GM19395 (cell line): ENCODE data around the gene SOAT2.
A peak's percentile ranks its signal among the peaks of the same experiment; 100 is the strongest.

Experiments
- ATAC-seq: cut with Tn5 transposase; IDR thresholded peaks from one replicate; pipeline ENCODE4 v1.9.1; 2021; ENCODE audit warnings: mild to moderate bottlenecking, moderate library complexity; ENCODE audit not compliant: unreplicated experiment

The SOAT2 gene, protein sequence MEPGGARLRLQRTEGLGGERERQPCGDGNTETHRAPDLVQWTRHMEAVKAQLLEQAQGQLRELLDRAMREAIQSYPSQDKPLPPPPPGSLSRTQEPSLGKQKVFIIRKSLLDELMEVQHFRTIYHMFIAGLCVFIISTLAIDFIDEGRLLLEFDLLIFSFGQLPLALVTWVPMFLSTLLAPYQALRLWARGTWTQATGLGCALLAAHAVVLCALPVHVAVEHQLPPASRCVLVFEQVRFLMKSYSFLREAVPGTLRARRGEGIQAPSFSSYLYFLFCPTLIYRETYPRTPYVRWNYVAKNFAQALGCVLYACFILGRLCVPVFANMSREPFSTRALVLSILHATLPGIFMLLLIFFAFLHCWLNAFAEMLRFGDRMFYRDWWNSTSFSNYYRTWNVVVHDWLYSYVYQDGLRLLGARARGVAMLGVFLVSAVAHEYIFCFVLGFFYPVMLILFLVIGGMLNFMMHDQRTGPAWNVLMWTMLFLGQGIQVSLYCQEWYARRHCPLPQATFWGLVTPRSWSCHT

DNA sequence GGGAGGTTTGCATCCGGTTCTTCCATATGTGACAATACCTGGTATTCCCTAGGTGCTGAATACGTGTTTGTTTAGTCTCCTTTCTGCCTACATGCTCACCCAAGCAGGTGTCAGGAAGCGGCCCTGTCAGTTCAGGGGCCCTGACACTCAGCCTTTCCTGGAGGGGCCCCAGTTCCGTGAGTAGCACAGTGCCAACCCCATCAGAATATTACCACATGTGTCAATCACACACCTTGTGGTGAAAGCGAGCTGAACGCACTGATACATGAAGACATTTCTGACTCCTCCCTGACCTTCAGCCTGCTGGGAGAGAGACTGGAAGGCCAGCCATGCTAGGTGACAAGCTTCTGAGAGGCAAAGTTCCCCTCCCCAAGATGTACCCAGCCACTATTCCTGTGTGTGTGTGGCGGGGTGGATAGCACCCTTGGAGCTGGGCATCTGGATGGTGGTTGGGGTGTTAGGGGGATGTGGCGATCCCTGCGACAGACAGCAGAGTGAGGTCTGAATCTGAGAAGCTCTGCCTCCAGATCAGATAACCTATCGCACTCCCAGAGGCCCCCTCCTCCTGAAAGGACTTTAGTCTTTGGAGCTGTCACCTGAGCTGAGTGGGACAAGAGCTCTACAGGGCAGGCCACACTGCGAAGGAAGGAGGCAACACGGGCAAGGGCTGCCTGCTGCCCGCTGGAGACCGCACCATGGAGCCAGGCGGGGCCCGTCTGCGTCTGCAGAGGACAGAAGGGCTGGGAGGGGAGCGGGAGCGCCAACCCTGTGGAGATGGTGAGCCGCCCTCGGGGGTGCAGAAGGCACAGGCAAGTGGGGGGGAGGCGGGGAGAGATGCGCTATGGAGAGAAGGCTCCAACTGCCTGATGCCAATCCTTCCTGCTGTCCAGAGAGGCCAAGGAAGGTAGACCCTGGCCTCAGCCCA, at the start of gene SOAT2:
TSS of gene SOAT2 (plus strand) at position 604 of the 925 bp plus-strand sequence. CDS start at position 696, 92 bp downstream.
- ATAC-seq = peak; percentile 54

DNA sequence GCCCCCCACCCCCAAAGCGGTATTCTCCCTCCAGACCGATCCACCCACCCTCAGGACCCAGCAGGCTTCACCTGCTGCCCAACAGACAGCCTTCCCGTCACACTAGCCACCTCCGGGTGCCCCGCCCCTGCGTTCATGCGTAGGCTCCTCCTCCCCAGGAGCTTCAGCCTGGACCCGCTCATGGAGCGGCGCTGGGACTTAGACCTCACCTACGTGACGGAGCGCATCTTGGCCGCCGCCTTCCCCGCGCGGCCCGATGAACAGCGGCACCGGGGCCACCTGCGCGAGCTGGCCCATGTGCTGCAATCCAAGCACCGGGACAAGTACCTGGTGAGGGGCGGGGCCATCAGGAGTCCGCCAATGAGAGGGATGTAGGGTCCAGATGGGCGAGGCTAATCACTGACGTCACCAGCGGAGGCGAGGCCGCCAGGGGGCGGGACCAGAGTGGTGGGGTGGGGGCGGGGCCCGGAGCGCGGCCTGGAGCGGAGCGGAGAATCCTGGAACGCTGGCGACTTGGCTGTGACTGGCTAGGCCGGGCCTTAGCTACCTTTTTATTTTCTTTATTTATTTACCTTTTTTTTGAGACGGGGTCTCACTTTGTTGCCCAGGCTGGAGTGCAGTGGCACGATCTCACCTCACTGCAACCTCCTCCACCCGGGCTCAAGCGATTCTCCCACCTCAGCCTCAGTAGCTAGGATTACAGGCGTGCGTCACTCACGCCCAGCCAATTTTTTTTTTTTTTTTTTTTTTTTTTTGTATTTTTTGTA, 49.0 kb upstream of the SOAT2 start:
- ATAC-seq = peak; percentile 93

DNA sequence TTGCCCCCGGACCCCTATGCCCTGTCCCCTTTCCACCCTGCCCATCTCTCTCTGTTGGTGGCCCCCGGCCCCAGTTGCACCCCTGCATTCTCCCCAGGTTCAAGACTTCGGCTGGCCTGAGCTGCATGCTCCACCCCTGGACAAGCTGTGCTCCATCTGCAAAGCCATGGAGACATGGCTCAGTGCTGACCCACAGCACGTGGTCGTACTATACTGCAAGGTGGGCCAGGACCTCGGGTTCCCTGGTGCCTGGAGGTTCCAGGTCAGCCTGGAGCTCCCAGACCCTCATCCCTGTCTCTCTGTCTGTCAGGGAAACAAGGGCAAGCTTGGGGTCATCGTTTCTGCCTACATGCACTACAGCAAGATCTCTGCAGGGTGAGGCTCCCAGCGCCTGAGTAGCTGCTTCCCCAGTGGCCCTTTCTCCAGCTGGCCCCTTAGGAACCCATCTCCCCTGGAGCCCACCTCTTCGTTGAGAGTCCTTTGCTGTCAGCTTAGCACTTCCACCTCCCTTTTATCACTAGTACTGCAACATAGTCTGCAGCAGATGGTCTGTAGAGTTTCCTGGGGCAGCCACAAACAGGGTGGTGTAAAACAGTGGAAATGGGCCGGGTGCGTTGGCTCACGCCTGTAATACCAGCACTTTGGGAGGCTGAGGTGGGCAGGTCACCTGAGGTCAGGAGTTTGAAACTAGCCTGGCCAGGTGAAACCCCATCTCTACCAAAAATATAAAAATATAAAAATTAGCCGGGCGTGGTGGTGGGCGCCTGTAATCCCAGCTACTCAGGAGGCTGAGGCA, 47.6 kb upstream of the SOAT2 start:
- ATAC-seq = no peak

DNA sequence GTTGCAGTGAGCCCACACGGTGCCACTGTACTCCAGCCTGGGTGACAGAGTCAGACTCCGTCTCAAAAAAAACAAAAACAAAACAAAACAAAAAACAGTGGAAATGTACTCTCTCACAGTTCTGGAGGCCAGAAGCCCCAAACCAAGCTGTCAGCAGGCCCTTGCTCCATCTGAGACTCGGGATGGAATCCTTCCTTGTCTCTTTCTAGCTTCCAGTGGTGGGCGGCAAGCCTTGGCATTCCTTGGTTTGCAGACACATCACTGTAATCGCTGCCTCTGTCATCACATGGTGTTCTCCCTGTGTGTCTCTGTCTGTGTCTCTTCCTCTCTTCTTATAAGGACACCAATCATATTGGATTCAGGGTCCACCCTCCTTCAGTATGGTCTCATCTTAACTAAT, 47.0 kb upstream of the SOAT2 start:
- ATAC-seq = no peak

DNA sequence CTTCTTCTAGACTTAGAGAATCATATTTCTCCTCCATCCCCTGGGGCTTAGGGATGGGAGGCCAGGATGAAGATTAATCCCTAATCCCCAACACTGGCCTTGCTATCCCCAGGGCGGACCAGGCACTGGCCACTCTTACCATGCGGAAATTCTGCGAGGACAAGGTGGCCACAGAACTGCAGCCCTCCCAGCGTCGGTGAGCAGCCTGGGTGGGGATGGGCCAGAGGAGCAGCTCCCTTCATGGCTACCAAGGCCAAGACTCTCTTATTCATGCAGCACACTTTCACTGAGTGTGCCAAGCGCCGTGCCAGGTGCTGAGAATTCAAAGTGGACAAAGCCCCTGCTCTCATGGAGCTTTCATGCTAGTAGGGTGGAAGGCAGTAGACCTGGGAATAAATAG, 46.4 kb upstream of the SOAT2 start:
- no peak for ATAC-seq

DNA sequence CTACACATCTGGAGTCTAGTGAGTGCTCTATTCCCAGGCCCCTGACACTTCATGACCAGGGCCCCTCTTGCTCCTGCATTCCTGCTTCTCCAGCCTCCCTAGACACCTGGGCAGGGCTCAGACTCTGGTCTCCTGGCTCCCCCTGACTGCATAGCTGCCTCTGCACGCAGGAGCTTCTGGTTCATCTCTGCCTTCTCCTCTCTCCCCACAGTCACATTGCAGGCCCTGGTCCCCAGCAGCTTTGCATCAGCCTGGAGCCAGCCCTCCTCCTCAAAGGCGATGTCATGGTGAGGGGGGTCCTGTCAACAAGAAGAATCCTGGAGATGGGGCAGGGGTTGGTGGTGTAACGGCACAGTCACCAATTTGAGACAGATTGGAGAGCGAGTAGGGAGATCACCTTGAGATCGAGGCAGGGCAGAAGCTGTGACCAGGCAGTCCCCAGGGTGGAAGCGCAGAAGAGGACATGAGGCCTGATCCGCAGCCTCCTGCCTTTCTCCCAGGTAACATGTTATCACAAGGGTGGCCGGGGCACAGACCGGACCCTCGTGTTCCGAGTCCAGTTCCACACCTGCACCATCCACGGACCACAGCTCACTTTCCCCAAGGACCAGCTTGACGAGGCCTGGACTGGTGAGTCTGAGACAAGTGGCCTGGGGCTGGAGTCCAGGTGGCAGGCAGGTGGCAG, 45.3 kb upstream of the SOAT2 start:
- ATAC-seq = no peak

DNA sequence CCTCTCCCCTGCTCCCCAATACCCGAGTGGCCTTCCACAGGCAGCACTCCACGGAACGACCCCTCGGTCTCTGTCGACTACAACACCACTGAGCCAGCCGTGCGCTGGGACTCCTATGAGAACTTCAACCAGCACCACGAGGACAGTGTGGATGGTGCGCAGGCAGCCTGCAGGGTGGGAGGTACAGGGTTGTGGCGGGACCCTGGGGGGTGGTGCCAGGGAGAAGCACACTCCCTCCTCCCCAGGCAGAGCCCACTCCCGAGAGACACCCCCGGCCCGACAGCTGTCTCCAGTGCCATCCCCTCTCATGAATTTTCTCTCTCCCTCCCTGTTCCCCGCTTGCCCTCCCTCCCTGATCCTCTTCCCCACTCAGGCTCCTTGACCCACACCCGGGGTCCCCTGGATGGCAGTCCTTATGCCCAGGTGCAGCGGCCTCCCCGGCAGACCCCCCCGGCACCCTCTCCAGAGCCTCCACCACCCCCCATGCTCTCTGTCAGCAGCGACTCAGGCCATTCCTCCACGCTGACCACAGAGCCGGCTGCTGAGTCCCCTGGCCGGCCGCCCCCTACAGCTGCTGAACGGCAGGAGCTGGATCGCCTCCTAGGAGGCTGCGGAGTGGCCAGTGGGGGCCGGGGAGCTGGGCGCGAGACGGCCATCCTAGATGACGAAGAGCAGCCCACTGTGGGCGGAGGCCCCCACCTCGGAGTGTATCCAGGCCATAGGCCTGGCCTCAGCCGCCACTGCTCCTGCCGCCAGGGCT, 44.4 kb upstream of the SOAT2 start:
- ATAC-seq = no peak

DNA sequence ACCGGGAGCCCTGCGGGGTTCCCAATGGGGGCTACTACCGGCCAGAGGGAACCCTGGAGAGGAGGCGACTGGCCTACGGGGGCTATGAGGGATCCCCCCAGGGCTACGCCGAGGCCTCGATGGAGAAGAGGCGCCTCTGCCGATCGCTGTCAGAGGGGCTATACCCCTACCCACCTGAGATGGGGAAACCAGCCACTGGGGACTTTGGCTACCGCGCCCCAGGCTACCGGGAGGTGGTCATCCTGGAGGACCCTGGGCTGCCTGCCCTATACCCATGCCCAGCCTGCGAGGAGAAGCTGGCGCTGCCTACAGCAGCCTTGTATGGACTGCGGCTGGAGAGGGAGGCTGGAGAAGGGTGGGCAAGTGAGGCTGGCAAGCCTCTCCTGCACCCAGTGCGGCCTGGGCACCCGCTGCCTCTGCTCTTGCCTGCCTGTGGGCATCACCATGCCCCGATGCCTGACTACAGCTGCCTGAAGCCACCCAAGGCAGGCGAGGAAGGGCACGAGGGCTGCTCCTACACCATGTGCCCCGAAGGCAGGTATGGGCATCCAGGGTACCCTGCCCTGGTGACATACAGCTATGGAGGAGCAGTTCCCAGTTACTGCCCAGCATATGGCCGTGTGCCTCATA, 43.7 kb upstream of the SOAT2 start:
- ATAC-seq = no peak

DNA sequence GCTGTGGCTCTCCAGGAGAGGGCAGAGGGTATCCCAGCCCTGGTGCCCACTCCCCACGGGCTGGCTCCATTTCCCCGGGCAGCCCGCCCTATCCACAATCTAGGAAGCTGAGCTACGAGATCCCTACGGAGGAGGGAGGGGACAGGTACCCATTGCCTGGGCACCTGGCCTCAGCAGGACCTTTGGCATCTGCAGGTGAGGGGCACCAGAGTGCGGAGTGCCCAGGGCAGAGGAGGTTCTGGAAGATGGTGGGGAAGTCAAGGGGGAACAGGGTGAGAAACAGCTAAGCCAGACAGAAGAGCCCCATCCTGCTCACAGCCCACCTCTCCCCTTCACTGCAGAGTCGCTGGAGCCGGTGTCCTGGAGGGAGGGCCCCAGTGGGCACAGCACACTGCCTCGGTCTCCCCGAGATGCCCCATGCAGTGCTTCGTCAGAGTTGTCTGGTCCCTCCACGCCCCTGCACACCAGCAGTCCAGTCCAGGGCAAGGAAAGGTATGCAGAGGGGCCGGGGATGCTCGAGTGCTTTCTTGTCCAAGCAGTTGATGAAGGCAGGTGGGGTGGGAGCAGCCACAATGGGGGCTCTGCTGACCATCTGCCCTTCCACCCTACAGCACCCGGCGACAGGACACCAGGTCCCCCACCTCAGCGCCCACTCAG, 43.1 kb upstream of the SOAT2 start:
- no peak for ATAC-seq

DNA sequence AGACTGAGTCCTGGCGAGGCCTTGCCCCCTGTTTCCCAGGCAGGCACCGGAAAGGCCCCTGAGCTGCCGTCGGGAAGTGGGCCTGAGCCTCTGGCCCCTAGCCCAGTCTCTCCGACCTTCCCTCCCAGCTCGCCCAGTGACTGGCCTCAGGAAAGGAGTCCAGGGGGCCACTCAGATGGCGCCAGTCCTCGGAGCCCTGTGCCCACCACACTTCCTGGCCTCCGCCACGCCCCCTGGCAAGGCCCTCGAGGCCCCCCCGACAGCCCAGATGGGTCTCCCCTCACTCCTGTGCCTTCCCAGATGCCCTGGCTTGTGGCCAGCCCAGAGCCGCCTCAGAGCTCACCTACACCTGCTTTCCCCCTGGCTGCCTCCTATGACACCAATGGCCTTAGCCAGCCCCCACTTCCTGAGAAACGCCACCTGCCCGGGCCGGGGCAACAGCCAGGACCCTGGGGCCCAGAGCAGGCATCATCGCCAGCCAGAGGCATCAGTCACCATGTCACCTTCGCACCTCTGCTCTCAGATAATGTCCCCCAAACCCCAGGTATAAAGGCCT, 42.5 kb upstream of the SOAT2 start:
- ATAC-seq = no peak

DNA sequence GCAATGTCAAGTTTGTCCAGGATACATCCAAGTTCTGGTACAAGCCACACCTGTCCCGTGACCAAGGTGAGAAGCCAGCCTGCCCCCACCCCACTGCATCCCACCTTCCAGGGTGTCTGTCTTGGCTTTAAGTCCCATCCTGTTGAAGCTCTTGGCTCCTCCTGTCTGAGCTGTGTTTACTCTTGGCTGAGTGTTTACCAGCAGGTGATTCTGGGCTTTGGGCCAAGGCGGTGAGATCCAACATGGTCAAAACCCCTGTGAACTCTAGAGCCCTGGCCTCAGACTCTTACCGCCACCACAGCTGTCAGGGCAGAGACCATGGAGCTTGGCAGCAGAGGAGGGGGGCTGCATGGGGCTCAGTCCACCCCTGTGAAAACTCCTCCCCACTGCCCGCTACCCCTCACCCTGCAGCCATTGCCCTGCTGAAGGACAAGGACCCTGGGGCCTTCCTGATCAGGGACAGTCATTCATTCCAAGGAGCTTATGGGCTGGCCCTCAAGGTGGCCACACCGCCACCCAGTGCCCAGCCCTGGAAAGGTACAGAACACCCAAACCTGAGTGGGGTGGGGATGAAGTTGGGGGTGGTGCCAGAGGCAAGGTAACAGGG, 41.8 kb upstream of the SOAT2 start:
- ATAC-seq = no peak

DNA sequence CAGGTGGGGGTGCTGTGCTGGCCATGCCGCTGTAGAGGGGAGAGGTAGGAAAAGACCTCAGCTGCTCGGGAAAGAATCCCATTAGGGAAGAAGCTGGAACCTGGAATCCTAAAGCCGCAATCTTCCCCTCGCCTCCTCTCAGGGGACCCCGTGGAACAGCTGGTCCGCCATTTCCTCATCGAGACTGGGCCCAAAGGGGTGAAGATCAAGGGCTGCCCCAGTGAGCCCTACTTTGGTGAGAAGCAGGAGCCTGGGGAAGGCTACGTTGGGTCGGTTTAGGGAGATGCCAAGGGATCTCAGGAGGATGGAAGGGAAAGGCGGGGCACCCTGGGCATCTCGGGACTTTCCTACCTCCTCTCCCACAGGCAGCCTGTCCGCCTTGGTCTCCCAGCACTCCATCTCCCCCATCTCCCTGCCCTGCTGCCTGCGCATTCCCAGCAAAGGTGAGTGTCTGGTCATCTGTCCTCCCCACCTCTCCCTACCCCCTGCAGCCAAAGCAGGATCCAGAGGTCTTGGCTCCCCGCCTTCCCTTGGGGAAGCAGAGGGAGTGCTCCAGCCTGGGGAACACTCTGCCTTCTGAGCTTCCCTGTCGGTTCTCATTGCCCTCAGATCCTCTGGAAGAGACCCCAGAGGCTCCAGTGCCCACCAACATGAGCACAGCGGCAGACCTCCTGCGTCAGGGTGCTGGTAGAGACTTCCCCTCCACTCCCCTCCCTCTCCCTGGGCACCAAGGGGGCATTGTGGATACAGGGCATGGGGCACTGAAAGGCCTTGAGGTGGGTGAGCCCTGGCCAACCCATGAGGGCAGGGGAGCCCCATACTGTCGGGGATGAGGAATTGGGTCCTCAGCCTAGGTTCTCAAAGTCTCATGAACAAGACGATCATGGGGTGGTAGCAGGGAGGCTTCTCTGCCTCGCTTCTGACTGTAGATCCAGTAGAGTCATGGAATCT, 41.0 kb upstream of the SOAT2 start:
- no peak for ATAC-seq

DNA sequence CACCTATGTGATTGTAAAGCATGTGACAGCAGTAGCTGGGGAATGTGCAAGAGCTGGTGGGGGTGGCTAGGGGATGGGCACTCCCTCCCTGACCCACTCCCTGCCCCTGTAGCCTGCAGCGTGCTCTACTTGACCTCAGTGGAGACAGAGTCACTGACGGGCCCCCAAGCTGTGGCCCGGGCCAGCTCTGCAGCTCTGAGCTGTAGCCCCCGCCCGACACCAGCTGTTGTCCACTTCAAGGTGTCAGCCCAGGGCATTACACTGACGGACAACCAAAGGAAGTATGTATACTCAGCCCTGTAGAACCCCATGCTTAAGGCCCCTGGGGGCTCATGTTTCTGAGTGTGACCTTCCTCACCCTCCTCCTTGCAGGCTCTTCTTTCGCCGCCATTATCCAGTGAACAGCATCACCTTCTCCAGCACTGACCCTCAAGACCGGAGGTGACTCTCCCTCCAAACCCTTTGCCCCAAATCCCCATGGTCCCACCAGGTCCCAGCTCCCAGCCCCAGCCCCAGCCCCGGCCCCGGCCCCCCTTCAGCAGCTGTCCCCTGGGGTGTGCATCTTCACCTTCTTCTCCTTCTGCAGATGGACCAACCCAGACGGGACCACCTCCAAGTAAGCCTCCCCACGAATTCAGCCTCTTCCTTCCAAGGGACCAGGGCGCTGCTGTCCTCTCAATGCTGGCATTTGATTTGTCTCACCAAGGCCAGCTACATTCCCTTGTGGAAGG, 40.1 kb upstream of the SOAT2 start:
- no peak for ATAC-seq

DNA sequence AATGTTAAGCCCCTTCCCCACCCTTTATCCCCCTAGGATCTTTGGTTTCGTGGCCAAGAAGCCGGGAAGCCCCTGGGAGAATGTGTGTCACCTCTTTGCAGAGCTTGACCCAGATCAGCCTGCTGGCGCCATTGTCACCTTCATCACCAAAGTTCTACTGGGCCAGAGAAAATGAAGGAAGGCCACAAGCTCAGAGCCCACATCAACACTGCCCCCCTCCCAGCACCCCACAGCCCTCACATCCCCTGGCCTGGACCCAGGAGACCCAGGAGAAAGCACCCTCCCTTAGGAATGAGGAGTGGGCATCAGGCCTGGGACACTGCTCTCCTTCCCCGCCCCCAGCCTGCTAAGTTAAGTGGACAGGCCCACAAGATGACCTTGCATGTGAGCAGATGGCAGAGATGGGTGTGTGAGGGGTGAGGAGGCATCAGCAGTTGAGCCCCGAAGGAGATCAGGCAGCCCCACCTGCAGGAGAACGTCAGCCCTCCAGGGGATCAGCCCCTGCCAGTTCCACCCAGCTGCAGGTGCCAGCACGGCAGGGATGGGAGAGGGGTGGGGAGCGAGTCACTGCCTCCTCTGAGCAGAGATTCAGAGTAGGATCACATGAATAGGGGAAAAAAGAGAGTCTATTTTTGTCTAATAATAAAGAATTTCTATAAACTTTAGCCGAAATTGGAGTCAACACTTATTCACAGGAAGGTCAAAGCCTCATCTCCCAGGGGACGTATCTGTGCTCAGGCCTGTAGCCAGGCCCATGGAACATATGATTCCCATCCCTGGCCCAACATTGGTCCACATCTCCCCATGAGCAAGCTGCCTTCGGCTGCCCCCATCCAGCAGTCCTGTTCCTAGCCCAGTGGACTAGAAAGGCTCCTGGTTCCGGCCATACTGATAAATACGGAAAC, 39.3 kb upstream of the SOAT2 start:
- ATAC-seq = no peak
